Activated effector memory CD4-positive, alpha-beta T cell treated with anti-CD3 and anti-CD28 coated beads, Interleukin-2, amount 50 U/mL, for 16 hours (primary cell): Measurements from ENCODE around the gene CTSA.
"Not testable (repeated sequence)": the region's sequence is repeated elsewhere in the genome, so short reads cannot be mapped to it uniquely, and the experiment has no call there.

ENCODE experiments used
- DNase-seq: peaks from one replicate; pipeline ENCODE4 v3.0.0-alpha.2; 2020

The CTSA gene

GRCh38 chr20:45897289-45897688 lies 6.2 kb downstream of the CTSA start:
- DNase-seq = no peak

GRCh38 chr20:45897692-45898091 lies 6.6 kb downstream of the CTSA start:
- DNase-seq = no peak

- no peak for DNase-seq
These were observed 7.2 kb downstream of the CTSA start for GRCh38 chr20:45898285-45898684.

GRCh38 chr20:45899046-45899835 lies 8.1 kb downstream of the CTSA start:
- no peak for DNase-seq

GRCh38 chr20:45901332-45901731 lies 10.2 kb downstream of the CTSA start:
- DNase-seq = not testable (repeated sequence)

GRCh38 chr20:45902199-45902701 lies 11.1 kb downstream of the CTSA start:
- no peak for DNase-seq

GRCh38 chr20:45904583-45905504 lies 13.7 kb downstream of the CTSA start:
- no peak for DNase-seq

- no peak for DNase-seq
These were observed 14.5 kb downstream of the CTSA start for GRCh38 chr20:45905505-45906079.

- no peak for DNase-seq
These were observed 16.2 kb downstream of the CTSA start for GRCh38 chr20:45907219-45907948.

GRCh38 chr20:45908084-45908483 lies 16.9 kb downstream of the CTSA start:
- DNase-seq = no peak

- DNase-seq = no peak
These were observed 18.2 kb downstream of the CTSA start for GRCh38 chr20:45909336-45909808.

- DNase-seq = no peak
These were observed 18.9 kb downstream of the CTSA start for GRCh38 chr20:45909817-45910669.

GRCh38 chr20:45910670-45911485 lies 19.7 kb downstream of the CTSA start:
- peak; percentile 94 for DNase-seq

- peak; percentile 71 for DNase-seq
These were observed 20.6 kb downstream of the CTSA start, which contains the start of gene PLTP for GRCh38 chr20:45911486-45912343. TSS of gene PLTP (minus strand) at chr20:45912155. CDS start at chr20:45911452, 703 bp downstream.

GRCh38 chr20:45912344-45912682 lies 21.2 kb downstream of the CTSA start:
- no peak for DNase-seq

GRCh38 chr20:45913116-45913515 lies 22.0 kb downstream of the CTSA start:
- no peak for DNase-seq

- no peak for DNase-seq
These were observed 26.6 kb downstream of the CTSA start for GRCh38 chr20:45917790-45918141.

- no peak for DNase-seq
These were observed 27.1 kb downstream of the CTSA start for GRCh38 chr20:45918182-45918737.
